SU-DHL-6 (cell line): ENCODE measurements around the gene OSGIN1.

ENCODE experiments used
- H2AFZ ChIP-seq: fragments of 200-600 bp; sonication (generic); 2 replicates; pipeline ENCODE4 v1.6.1; 2014; ENCODE audit warnings: low read depth, mild to moderate bottlenecking, moderate library complexity, mixed read lengths, antibody characterized with exemption, low read length; ENCODE audit not compliant: severe bottlenecking
- H3F3A ChIP-seq: fragments of 200-600 bp; shearing (Covaris generic); 2 replicates; pipeline ENCODE4 v1.6.0; 2016; ENCODE audit warnings: antibody characterized with exemption, mild to moderate bottlenecking; ENCODE audit not compliant: insufficient read depth
- H3K27ac ChIP-seq: fragments of 200-600 bp; sonication (generic); 2 replicates; pipeline ENCODE4 v1.5.1; 2016; ENCODE audit warnings: low read depth, mild to moderate bottlenecking, low read length, moderate library complexity, mixed read lengths
- H3K27me3 ChIP-seq: fragments of 200-600 bp; sonication (generic), shearing (Covaris generic); 2 replicates; pipeline ENCODE4 v1.6.0; 2014; ENCODE audit warnings: mild to moderate bottlenecking, low read length
- H3K36me3 ChIP-seq: fragments of 200-600 bp; sonication (generic); 2 replicates; pipeline ENCODE4 v1.6.1; 2014; ENCODE audit warnings: mild to moderate bottlenecking, low read length, mixed read lengths
- H3K4me2 ChIP-seq: fragments of 300-600, 200-600 bp; shearing (Covaris generic), sonication (generic); 2 replicates; pipeline ENCODE4 v1.6.0; 2014; ENCODE audit warnings: low read length, low read depth, mild to moderate bottlenecking; ENCODE audit not compliant: poor library complexity, severe bottlenecking
- H3K4me3 ChIP-seq: fragments of 200-600 bp; sonication (generic); 2 replicates; pipeline ENCODE4 v1.5.1; 2014; ENCODE audit warnings: antibody characterized with exemption, low read length, mild to moderate bottlenecking, mixed read lengths; ENCODE audit not compliant: insufficient read depth, poor library complexity, severe bottlenecking
- H3K79me2 ChIP-seq: fragments of 200-600 bp; sonication (generic); 2 replicates; pipeline ENCODE4 v1.6.1; 2014; ENCODE audit warnings: mild to moderate bottlenecking, low read length, moderate library complexity; ENCODE audit not compliant: insufficient read depth
- H3K9ac ChIP-seq: fragments of 200-600 bp; sonication (generic); 2 replicates; pipeline ENCODE4 v1.7.0; 2014; ENCODE audit warnings: mild to moderate bottlenecking, low read length
- H3K9me2 ChIP-seq: fragments of 200-600 bp; sonication (generic); replicated peaks from 2 replicates; pipeline ENCODE4 v1.6.1; 2014; ENCODE audit warnings: low read length; ENCODE audit not compliant: insufficient read depth
- H3K9me3 ChIP-seq: fragments of 200-600 bp; sonication (generic); 2 replicates; pipeline ENCODE4 v1.6.1; 2014; ENCODE audit warnings: low read length, mixed read lengths; ENCODE audit not compliant: insufficient read depth
- H4K20me1 ChIP-seq: fragments of 200-600 bp; sonication (generic); 2 replicates; pipeline ENCODE4 v1.6.1; 2014; ENCODE audit warnings: low read depth, mild to moderate bottlenecking, antibody characterized with exemption, low read length, moderate library complexity, mixed read lengths
- CTCF ChIP-seq: fragments of 200-600 bp; sonication (generic); IDR thresholded peaks from one replicate; pipeline ENCODE4 v1.5.1; 2017; ENCODE audit warnings: antibody characterized with exemption, mild to moderate bottlenecking, low read length, moderate library complexity; ENCODE audit not compliant: insufficient read depth, poor library complexity, severe bottlenecking
- EZH2phosphoT487 ChIP-seq: fragments of 200-600 bp; sonication (generic), shearing (Covaris generic); conservative IDR thresholded peaks from 2 replicates; pipeline ENCODE4 v1.6.1; 2018; ENCODE audit warnings: mild to moderate bottlenecking, antibody characterized with exemption, low read length, moderate library complexity, mixed read lengths

OSGIN1 gene

GRCh38 chr16:83933885-83934683 is 19.0 kb upstream of the OSGIN1 start:
- H3K27ac ChIP-seq, result no peak overlapping the region
- no peaks in the 10 kb centered on the region for H3F3A ChIP-seq
- no peak for TF ChIP-seq EZH2phosphoT487
- TF ChIP-seq CTCF, result no peak
- no peaks in the 10 kb centered on the region for H3K9me2 ChIP-seq
- no peaks in the 10 kb centered on the region for H3K27me3 ChIP-seq
- no peak overlapping the region for H2AFZ ChIP-seq
- no peaks in the 10 kb centered on the region for H3K79me2 ChIP-seq
- H3K9me3 ChIP-seq, result no peaks in the 10 kb centered on the region
- H3K9ac ChIP-seq, result no peak overlapping the region
- no peaks in the 10 kb centered on the region for H4K20me1 ChIP-seq
- no peak overlapping the region for H3K4me3 ChIP-seq
- no peak overlapping the region for H3K4me2 ChIP-seq
- H3K36me3 ChIP-seq, result no peaks in the 10 kb centered on the region

- H3F3A ChIP-seq, result no peaks in the 10 kb centered on the region
- no peaks in the 10 kb centered on the region for H3K79me2 ChIP-seq
- H3K27ac ChIP-seq, result no peak overlapping the region
- H3K9me3 ChIP-seq, result no peaks in the 10 kb centered on the region
- H3K4me3 ChIP-seq, result no peak overlapping the region
- H3K36me3 ChIP-seq, result no peaks in the 10 kb centered on the region
- H3K27me3 ChIP-seq, result no peaks in the 10 kb centered on the region
- H2AFZ ChIP-seq, result no peak overlapping the region
- no peak overlapping the region for H3K4me2 ChIP-seq
- no peaks in the 10 kb centered on the region for H3K9me2 ChIP-seq
- H4K20me1 ChIP-seq, result no peaks in the 10 kb centered on the region
- no peak overlapping the region for H3K9ac ChIP-seq
- TF ChIP-seq CTCF, result no peak
- no peak for TF ChIP-seq EZH2phosphoT487
These were observed 18.4 kb upstream of the OSGIN1 start for GRCh38 chr16:83934684-83934977.

- Histone ChIP-seq H3K79me2 (no peaks in the 10 kb centered on the region), H3K4me2 (no peak overlapping the region), H3K27me3 (no peaks in the 10 kb centered on the region), H3K9me2 (no peaks in the 10 kb centered on the region), H4K20me1 (no peaks in the 10 kb centered on the region), H3K4me3 (no peak overlapping the region), H3K9ac (no peak overlapping the region), H3K27ac (no peak overlapping the region), H3F3A (no peaks in the 10 kb centered on the region), H3K9me3 (no peaks in the 10 kb centered on the region), H3K36me3 (no peaks in the 10 kb centered on the region), H2AFZ (no peak overlapping the region)
- TF ChIP-seq EZH2phosphoT487 (no peak), CTCF (no peak)
These were observed 17.8 kb upstream of the OSGIN1 start for GRCh38 chr16:83935005-83935857.
